Activated naive CD8-positive, alpha-beta T cell treated with anti-CD3 and anti-CD28 coated beads, Interleukin-2, amount 50 U/mL, for 24 hours (primary cell): ENCODE data around the gene P4HB.

Experiments used
- ATAC-seq: fragments of 150-1000 bp; cut with Tn5 transposase; one replicate; pipeline ENCODE4 v1.10.0; 2021
- DNase-seq: peaks from one replicate; pipeline ENCODE4 v3.0.0; 2021
- H3K27ac Mint-ChIP-seq: one replicate; pipeline ENCODE4 v1.8.0; 2021; ENCODE audit warnings: mild to moderate bottlenecking, mixed read lengths
- H3K27me3 Mint-ChIP-seq: one replicate; pipeline ENCODE4 v1.8.0; 2021; ENCODE audit warnings: mixed read lengths
- H3K36me3 Mint-ChIP-seq: one replicate; pipeline ENCODE4 v1.8.0; 2021; ENCODE audit warnings: low read depth, mixed read lengths
- H3K4me1 Mint-ChIP-seq: one replicate; pipeline ENCODE4 v1.8.0; 2021; ENCODE audit warnings: mixed read lengths
- H3K4me3 Mint-ChIP-seq: one replicate; pipeline ENCODE4 v1.8.0; 2021; ENCODE audit warnings: mild to moderate bottlenecking, moderate library complexity, mixed read lengths
- H3K9me3 Mint-ChIP-seq: one replicate; pipeline ENCODE4 v1.8.0; 2021; ENCODE audit warnings: mixed read lengths

P4HB gene

DNA sequence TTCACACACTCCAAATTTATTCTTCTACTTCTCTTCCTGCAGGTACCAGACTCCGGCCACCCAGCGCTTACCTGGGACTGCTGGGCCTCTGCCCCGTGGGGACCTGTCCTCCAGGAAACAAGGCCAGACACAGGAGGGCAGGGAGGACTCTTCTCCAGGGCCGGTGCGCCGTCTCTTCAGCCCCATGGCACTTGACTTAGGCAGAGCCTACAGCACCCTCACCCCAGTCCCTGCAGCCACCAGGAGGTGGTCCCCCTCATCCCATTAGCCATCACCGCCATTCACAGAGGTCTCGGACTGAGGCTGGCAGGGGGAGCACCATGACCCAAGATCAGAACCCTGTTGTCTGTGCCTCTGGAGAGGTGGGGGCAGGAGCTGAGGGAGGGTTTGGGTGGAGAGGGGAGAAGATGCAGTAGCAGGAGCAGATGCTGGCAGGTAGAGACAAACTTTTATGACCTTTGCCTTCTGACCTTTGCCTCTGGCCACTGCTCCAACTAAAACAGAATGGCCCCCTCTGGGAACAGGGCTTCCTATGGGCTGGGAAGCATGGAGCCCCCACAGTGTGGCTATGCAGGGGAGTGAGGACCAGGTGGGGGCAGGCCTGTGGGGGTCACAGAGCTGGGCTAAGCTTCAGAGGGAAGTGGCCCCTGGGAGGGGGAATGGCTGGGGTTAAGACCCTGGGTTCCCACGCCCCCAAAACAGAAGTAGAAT is 58.1 kb downstream of the P4HB start:
- Mint-ChIP-seq H3K27ac (no peak overlapping the region), H3K27me3 (peaks cover 46% of the 10 kb centered on the region), H3K4me1 (peaks cover 2% of the 10 kb centered on the region), H3K4me3 (no peak overlapping the region), H3K9me3 (no peaks in the 10 kb centered on the region), H3K36me3 (no peaks in the 10 kb centered on the region)
- DNase-seq (no peak), ATAC-seq (no peak)

GRCh38 chr17:81801327-81801726 is 59.0 kb downstream of the P4HB start:
- peaks cover 46% of the 10 kb centered on the region for H3K27me3 Mint-ChIP-seq
- H3K36me3 Mint-ChIP-seq: no peaks in the 10 kb centered on the region
- H3K4me1 Mint-ChIP-seq: peaks cover 2% of the 10 kb centered on the region

GRCh38 chr17:81794509-81794908 is 65.8 kb downstream of the P4HB start:
- Mint-ChIP-seq H3K4me1 (no peaks in the 10 kb centered on the region), H3K9me3 (no peaks in the 10 kb centered on the region), H3K27me3 (peaks cover 8% of the 10 kb centered on the region), H3K4me3 (no peak overlapping the region), H3K27ac (no peak overlapping the region), H3K36me3 (no peaks in the 10 kb centered on the region)
- ATAC-seq (no peak), DNase-seq (no peak)

More at GRCh38 chr17:81801327-81801726, 59.0 kb downstream of the P4HB start:
- ATAC-seq: no peak
- no peak for DNase-seq
- H3K9me3 Mint-ChIP-seq: no peaks in the 10 kb centered on the region
- H3K27ac Mint-ChIP-seq: no peak overlapping the region
- H3K4me3 Mint-ChIP-seq: no peak overlapping the region

- no peak overlapping the region for H3K27ac Mint-ChIP-seq
- no peak for DNase-seq
- H3K27me3 Mint-ChIP-seq: peaks cover 4% of the 10 kb centered on the region
- no peak overlapping the region for H3K4me3 Mint-ChIP-seq
- ATAC-seq: no peak
- H3K4me1 Mint-ChIP-seq: no peaks in the 10 kb centered on the region
- H3K9me3 Mint-ChIP-seq: no peaks in the 10 kb centered on the region
- H3K36me3 Mint-ChIP-seq: no peaks in the 10 kb centered on the region
Measured at GRCh38 chr17:81794074-81794476, 66.3 kb downstream of the P4HB start.
